Measurements from ENCODE around the gene ANTXR1. TPM values are rescaled to one million over a fixed set of nuclear protein-coding genes. Genes with fewer than 3 reads are reported as not detected.

ANTXR1 gene
- total and polyA plus RNA-seq, 5 donors from 2014 or later: not detected

DNA sequence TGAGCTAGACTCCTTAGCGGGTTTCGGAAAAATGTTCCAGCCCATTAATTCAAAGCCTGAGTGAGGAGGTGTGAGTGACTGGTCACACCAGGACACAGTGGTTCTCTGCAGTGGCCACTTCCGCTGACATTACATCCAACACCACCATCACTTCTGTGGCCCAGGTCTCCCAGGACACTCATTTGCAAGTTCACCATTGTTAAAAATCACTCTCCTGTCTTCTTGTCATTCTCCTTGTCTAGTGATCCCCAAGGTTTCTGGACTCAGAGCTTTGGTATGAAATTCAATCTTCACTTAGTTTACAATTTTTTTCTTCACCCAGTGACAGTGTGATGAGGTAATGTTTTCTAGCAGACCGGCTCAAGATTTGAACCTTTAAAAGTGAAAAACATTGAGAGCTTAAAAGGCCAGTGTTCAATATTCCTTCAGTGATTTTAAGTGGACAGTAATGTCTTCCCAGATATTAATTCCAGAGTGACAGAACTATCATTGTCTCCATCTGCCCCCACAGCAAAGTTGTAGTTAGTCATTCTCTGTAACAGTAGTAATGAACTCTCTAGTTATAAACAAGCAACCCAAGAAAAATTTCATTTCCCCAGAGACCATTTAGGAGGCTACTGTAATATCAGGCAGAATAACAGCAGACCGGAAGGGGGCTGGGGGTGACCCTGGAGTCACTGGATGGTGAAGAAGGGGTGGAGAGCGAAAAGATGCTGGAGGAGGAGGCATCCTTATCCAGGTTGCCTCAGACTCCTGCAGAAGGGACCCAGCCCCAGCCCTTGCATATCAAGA is 209.2 kb downstream of the ANTXR1 start:
- Histone ChIP-seq H3K27ac (ENCODE audit: insufficient read depth, low read length, poor library complexity, severe bottlenecking) (no peak overlapping the region), H3K4me1 (ENCODE audit: control insufficient read depth, insufficient read depth, low read length, poor library complexity, severe bottlenecking) (no peaks in the 10 kb centered on the region), H3K27me3 (ENCODE audit: control insufficient read depth, insufficient read depth, low read length) (peaks cover 2% of the 10 kb centered on the region), H3K4me3 (ENCODE audit: low read depth, low read length) (no peak overlapping the region), H3K36me3 (ENCODE audit: control insufficient read depth, insufficient read depth, low read length) (no peaks in the 10 kb centered on the region), H3K9me3 (ENCODE audit: control insufficient read depth in 2 of 2, low read length in 2 of 2) (no peaks in the 10 kb centered on the region)
- no peak for ATAC-seq (ENCODE audit: low read depth in 2 of 2)
- Mint-ChIP-seq H3K4me3 (no peak overlapping the region), H3K36me3 (no peaks in the 10 kb centered on the region), H3K27me3 (peaks cover 12% of the 10 kb centered on the region), H3K27ac (no peak overlapping the region), H3K4me1 (no peaks in the 10 kb centered on the region), H3K9me3 (no peaks in the 10 kb centered on the region)
- no peak for DNase-seq

DNA sequence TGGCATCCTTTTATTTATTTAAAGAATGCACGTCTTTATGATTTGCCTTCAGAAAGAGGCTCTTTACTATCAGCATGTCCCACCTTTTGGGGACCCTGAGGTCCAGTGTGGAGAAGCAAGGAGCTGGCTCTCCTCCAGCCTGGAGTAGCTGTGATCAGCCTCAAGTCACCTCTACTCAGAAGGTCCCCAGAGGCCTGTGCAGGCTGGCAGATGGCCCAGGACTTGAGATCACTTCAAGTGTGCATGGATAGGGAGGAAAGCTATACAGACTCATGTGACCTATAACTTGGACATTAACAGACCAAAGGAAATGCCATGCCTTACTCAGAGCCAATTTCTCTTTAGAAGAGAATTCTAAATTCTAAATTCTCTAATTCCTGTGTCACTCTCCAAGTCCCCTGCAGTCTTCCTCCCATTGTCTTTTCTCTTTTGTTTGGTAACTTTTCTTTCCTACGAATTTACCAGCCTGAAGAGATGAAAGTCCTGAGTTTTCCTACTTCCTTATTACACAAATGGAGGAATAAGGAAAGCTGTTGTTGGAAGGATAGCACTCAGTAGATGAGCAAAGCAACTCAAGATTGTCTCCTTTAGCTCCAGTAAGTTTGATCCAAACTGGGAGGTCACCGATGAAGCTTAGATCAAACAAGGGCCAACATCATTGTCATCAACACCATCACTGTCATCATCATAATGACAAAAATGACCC is 210.1 kb downstream of the ANTXR1 start:
- Mint-ChIP-seq H3K27me3 (peaks cover 16% of the 10 kb centered on the region), H3K27ac (no peak overlapping the region), H3K36me3 (no peaks in the 10 kb centered on the region), H3K4me1 (no peaks in the 10 kb centered on the region), H3K4me3 (no peak overlapping the region), H3K9me3 (no peaks in the 10 kb centered on the region)
- Histone ChIP-seq H3K9me3 (ENCODE audit: control insufficient read depth in 2 of 2, low read length in 2 of 2) (no peaks in the 10 kb centered on the region), H3K27ac (ENCODE audit: insufficient read depth, low read length, poor library complexity, severe bottlenecking) (no peak overlapping the region), H3K4me3 (ENCODE audit: low read depth, low read length) (no peak overlapping the region), H3K4me1 (ENCODE audit: control insufficient read depth, insufficient read depth, low read length, poor library complexity, severe bottlenecking) (no peaks in the 10 kb centered on the region), H3K27me3 (ENCODE audit: control insufficient read depth, insufficient read depth, low read length) (peaks cover 2% of the 10 kb centered on the region), H3K36me3 (ENCODE audit: control insufficient read depth, insufficient read depth, low read length) (no peaks in the 10 kb centered on the region)
- no peak for ATAC-seq (ENCODE audit: low read depth in 2 of 2)
- DNase-seq: no peak

DNA sequence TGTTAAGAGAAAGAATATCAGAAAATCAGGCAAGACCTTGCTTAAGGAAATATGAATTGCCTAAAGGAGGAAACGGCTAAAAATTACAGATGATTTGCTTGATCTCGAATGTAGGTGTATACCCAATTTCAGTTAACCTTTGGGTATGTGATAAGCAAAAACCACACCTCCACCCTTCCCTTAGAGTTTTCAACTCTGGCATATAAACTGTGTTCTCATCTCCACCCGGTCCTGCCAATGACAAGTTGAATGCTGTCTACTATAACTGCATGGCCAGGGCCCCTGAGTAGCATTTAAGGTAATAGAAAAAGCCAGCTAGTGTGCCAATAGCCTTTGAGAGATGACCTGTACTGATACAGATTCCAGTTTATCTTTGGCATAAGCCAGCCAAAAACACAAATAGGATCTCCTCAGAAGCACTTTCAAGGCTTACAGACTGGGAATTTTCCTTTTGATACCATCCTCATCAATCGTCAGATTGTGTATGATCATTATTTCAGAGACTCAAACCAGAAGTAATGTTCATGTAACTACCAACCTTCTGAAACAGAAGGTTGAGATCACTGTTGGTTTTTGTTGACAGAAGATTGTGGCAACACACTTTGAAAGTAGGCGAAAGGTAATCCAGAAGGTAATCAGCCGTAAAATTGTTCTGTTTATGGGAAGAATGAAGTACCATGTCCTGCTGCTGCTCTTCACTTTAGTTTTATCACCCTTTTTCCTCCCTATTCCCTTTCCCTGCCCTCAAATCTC is 211.0 kb downstream of the ANTXR1 start:
- H3K27me3 Mint-ChIP-seq: peaks cover 16% of the 10 kb centered on the region

DNA sequence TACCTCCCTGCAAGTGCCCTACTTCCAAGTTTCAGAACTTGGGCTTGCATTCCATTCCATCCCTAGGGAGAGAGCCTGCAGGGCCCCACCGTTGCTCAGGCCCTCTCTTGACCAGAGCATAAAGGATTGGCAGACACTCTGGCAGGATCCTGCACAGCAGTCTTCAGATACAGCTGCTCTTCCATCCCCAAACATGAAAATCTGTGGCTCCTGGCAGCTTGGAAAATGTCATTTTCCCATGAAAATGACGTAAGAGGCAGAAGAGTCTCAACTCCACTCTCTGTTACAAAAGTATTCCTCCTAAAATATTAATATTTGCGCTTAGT is 211.5 kb downstream of the ANTXR1 start:
- H3K27me3 Mint-ChIP-seq: peaks cover 16% of the 10 kb centered on the region
- no peaks in the 10 kb centered on the region for H3K9me3 Mint-ChIP-seq

More for the DNA sequence above, 211.0 kb downstream of the ANTXR1 start:
- no peak for DNase-seq
- Histone ChIP-seq H3K4me3 (ENCODE audit: low read depth, low read length) (no peak overlapping the region), H3K27ac (ENCODE audit: insufficient read depth, low read length, poor library complexity, severe bottlenecking) (no peak overlapping the region), H3K9me3 (ENCODE audit: control insufficient read depth in 2 of 2, low read length in 2 of 2) (no peaks in the 10 kb centered on the region), H3K36me3 (ENCODE audit: control insufficient read depth, insufficient read depth, low read length) (no peaks in the 10 kb centered on the region), H3K27me3 (ENCODE audit: control insufficient read depth, insufficient read depth, low read length) (peaks cover 5% of the 10 kb centered on the region), H3K4me1 (ENCODE audit: control insufficient read depth, insufficient read depth, low read length, poor library complexity, severe bottlenecking) (no peaks in the 10 kb centered on the region)
- H3K27ac Mint-ChIP-seq: peak overlapping the region in 1 of 3 donors; percentile 29
- H3K4me1 Mint-ChIP-seq: no peaks in the 10 kb centered on the region
- no peaks in the 10 kb centered on the region for H3K9me3 Mint-ChIP-seq
- no peak overlapping the region for H3K4me3 Mint-ChIP-seq
- no peak for ATAC-seq (ENCODE audit: low read depth in 2 of 2)
- no peaks in the 10 kb centered on the region for H3K36me3 Mint-ChIP-seq

DNA sequence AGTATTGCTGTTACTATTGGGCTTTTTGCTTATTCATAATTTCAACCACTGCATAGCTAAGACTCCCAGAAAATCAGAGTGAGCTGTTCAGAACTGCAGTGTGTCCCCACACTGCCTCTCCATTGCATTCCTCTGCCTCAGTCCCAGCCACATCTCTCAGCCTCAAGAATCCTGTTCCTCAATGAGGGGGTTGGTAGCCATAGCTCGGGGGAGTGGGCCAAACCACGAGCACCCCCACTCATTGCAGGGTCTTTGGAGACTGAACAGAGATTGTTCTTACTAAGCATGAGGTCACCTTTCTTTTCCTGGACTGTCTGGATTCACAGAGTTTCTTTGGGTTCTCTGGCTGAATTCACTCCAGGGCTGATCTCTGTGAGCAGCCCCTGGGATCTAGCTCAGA is 213.0 kb downstream of the ANTXR1 start:
- peaks cover 16% of the 10 kb centered on the region for H3K27me3 Mint-ChIP-seq
- H3K9me3 Mint-ChIP-seq: no peaks in the 10 kb centered on the region
- no peak for ATAC-seq (ENCODE audit: low read depth in 2 of 2)

More for the DNA sequence above, 211.5 kb downstream of the ANTXR1 start:
- Mint-ChIP-seq H3K4me1 (no peaks in the 10 kb centered on the region), H3K4me3 (no peak overlapping the region), H3K27ac (no peak overlapping the region), H3K36me3 (no peaks in the 10 kb centered on the region)
- no peaks in the 10 kb centered on the region for H3K36me3 ChIP-seq (ENCODE audit: control insufficient read depth, insufficient read depth, low read length)
- no peak overlapping the region for H3K4me3 ChIP-seq (ENCODE audit: low read depth, low read length)
- H3K27ac ChIP-seq (ENCODE audit: insufficient read depth, low read length, poor library complexity, severe bottlenecking): no peak overlapping the region
- H3K27me3 ChIP-seq (ENCODE audit: control insufficient read depth, insufficient read depth, low read length): peaks cover 5% of the 10 kb centered on the region
- H3K9me3 ChIP-seq (ENCODE audit: control insufficient read depth in 2 of 2, low read length in 2 of 2): no peaks in the 10 kb centered on the region
- no peak for ATAC-seq (ENCODE audit: low read depth in 2 of 2)
- DNase-seq: no peak
- no peaks in the 10 kb centered on the region for H3K4me1 ChIP-seq (ENCODE audit: control insufficient read depth, insufficient read depth, low read length, poor library complexity, severe bottlenecking)

DNA sequence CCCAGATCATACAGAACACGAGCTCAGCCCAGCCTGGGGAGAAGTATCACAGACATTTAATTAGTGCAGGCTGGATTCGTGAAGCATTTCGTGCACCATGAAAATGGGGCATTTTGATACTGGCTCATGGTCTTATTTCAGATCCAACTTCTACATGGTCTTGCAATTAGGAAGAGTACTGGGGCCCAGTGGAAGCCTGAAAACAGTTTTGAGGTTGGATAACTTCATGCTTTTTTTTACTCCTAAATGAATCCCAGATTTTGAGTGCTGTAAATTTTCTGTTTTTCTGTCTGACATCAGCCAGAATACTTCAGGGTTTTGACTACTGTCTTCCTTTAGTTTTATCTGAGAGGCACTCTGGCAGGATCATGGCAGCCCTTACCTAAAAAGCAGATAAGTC is 213.9 kb downstream of the ANTXR1 start:
- Histone ChIP-seq H3K36me3 (ENCODE audit: control insufficient read depth, insufficient read depth, low read length) (no peaks in the 10 kb centered on the region), H3K27me3 (ENCODE audit: control insufficient read depth, insufficient read depth, low read length) (peaks cover 5% of the 10 kb centered on the region), H3K4me3 (ENCODE audit: low read depth, low read length) (no peak overlapping the region), H3K4me1 (ENCODE audit: control insufficient read depth, insufficient read depth, low read length, poor library complexity, severe bottlenecking) (no peaks in the 10 kb centered on the region), H3K9me3 (ENCODE audit: control insufficient read depth in 2 of 2, low read length in 2 of 2) (no peaks in the 10 kb centered on the region), H3K27ac (ENCODE audit: insufficient read depth, low read length, poor library complexity, severe bottlenecking) (no peak overlapping the region)
- ATAC-seq (ENCODE audit: low read depth in 2 of 2) (no peak), DNase-seq (no peak)
- Mint-ChIP-seq H3K27me3 (peaks cover 16% of the 10 kb centered on the region), H3K4me3 (no peak overlapping the region), H3K9me3 (no peaks in the 10 kb centered on the region), H3K4me1 (no peaks in the 10 kb centered on the region), H3K27ac (no peak overlapping the region), H3K36me3 (no peaks in the 10 kb centered on the region)

More for the DNA sequence above, 213.0 kb downstream of the ANTXR1 start:
- no peaks in the 10 kb centered on the region for H3K9me3 ChIP-seq (ENCODE audit: control insufficient read depth in 2 of 2, low read length in 2 of 2)
- no peak overlapping the region for H3K27ac ChIP-seq (ENCODE audit: insufficient read depth, low read length, poor library complexity, severe bottlenecking)
- H3K27ac Mint-ChIP-seq: no peak overlapping the region
- no peak overlapping the region for H3K4me3 ChIP-seq (ENCODE audit: low read depth, low read length)
- DNase-seq: no peak
- H3K27me3 ChIP-seq (ENCODE audit: control insufficient read depth, insufficient read depth, low read length): peaks cover 5% of the 10 kb centered on the region
- no peaks in the 10 kb centered on the region for H3K4me1 Mint-ChIP-seq
- H3K4me3 Mint-ChIP-seq: no peak overlapping the region
- H3K4me1 ChIP-seq (ENCODE audit: control insufficient read depth, insufficient read depth, low read length, poor library complexity, severe bottlenecking): no peaks in the 10 kb centered on the region
- no peaks in the 10 kb centered on the region for H3K36me3 ChIP-seq (ENCODE audit: control insufficient read depth, insufficient read depth, low read length)
- no peaks in the 10 kb centered on the region for H3K36me3 Mint-ChIP-seq

DNA sequence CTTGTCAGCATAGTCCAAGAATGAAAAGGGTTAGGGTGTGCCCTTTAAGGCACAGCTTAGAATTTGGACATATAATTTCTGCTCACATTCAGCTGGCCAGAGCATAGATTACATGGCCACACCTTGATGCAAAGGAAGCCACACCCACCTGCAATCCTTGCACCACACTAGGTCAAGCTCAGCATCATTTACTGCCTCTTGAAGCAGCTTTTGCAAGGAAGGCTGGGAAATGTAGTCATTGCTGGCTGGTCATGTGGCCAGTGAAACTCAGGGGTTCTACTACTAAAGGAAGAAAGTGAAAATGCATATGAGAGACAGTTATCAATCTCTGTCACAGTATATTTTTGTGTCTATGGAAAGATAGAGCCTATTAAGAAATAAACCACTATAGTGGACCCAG is 214.7 kb downstream of the ANTXR1 start:
- no peak overlapping the region for H3K27ac Mint-ChIP-seq

More for the DNA sequence above, 214.7 kb downstream of the ANTXR1 start:
- H3K4me3 ChIP-seq (ENCODE audit: low read depth, low read length): no peak overlapping the region
- ATAC-seq (ENCODE audit: low read depth in 2 of 2): no peak
- Mint-ChIP-seq H3K27me3 (peaks cover 17% of the 10 kb centered on the region), H3K9me3 (peaks cover 0 to 4% (median 0%) of the 10 kb centered on the region in 7 donors), H3K4me1 (no peaks in the 10 kb centered on the region), H3K36me3 (no peaks in the 10 kb centered on the region), H3K4me3 (no peak overlapping the region)
- DNase-seq: no peak
- H3K27ac ChIP-seq (ENCODE audit: insufficient read depth, low read length, poor library complexity, severe bottlenecking): no peak overlapping the region
- peaks cover 5% of the 10 kb centered on the region for H3K27me3 ChIP-seq (ENCODE audit: control insufficient read depth, insufficient read depth, low read length)
- H3K4me1 ChIP-seq (ENCODE audit: control insufficient read depth, insufficient read depth, low read length, poor library complexity, severe bottlenecking): no peaks in the 10 kb centered on the region
- H3K9me3 ChIP-seq (ENCODE audit: control insufficient read depth in 2 of 2, low read length in 2 of 2): no peaks in the 10 kb centered on the region
- no peaks in the 10 kb centered on the region for H3K36me3 ChIP-seq (ENCODE audit: control insufficient read depth, insufficient read depth, low read length)

Data from CD4-positive, CD25-positive, alpha-beta regulatory T cell (primary cell).